Dendritic cell treated with granulocyte-macrophage colony-stimulating factor and Interleukin-4, amounts not matched to agents 40 ng/mL and 50 ng/mL, for 4 days (primary cell): ENCODE measurements around the gene SOX13.

Experiments
- H3K27ac Mint-ChIP-seq: one replicate; pipeline ENCODE4 v1.8.0; 2022; ENCODE audit warnings: mild to moderate bottlenecking, mixed read lengths
- H3K27me3 Mint-ChIP-seq: one replicate; pipeline ENCODE4 v1.8.0; 2022; ENCODE audit warnings: mild to moderate bottlenecking, mixed read lengths
- H3K36me3 Mint-ChIP-seq: one replicate; pipeline ENCODE4 v1.8.0; 2022; ENCODE audit warnings: low read depth, mixed read lengths
- H3K4me1 Mint-ChIP-seq: one replicate; pipeline ENCODE4 v1.8.0; 2022; ENCODE audit warnings: low read depth, mixed read lengths
- H3K4me3 Mint-ChIP-seq: one replicate; pipeline ENCODE4 v1.8.0; 2022; ENCODE audit warnings: mild to moderate bottlenecking, moderate library complexity, mixed read lengths
- H3K9me3 Mint-ChIP-seq: one replicate; pipeline ENCODE4 v1.8.0; 2022; ENCODE audit warnings: mixed read lengths
- intact Hi-C: fragments of 100-400 bp; cut with micrococcal nuclease; formaldehyde crosslinking; loops from one replicate; pipeline ENCODE4 v1.15.0; 2022

Gene SOX13

DNA sequence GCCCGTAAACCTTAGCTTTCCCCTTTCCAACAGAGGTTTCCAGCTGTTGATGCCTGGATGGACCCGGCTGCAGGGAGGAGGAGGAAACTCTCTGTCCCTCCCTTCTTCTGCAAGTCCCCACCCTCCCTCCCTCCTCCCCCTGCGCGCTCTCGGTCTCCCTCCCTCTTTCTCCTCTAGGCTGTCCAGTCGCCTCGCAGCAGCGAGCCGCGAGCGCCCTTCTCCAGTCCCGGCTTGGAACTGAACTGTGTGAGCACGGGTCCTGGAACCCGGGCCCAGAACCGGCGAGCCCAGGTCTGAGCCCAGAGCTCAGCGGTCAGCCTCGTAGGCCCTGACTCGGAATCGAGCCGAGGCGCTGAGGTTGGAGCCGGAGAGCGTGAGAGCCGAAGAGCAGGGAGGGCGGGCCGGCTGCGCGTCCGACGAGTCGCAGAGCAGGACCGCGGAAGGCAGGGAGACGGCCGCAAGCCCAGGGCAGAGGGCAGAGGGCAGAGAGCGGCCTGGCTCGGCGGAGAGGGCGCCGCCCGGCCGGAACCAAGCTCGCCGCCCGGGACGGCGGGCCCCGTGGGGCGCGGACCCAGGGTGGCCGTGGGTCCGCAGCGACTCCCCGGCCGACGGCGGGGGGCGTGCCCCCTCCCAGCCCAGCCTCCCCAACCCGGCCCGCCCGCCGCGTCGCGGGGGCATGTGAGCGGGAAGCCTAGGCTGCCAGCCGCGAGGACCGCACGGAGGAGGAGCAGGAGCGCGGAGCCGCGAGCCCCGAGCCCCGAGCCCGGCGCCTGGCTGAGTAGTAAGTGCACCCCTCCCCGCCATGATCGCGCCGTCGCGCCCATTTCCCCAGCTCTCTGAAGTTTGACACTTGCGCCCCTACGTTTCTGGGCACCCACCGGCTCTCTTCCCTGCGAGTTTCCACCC is at the start of gene SOX13:
Gene SOX13 (plus strand): TSS at position 185 of the 906 bp plus-strand sequence. CDS start 39,801 bp downstream, outside the sequence.
- H3K36me3 Mint-ChIP-seq = no peaks in the 10 kb centered on the region
- no peak within 1 kb of the TSS for H3K27ac Mint-ChIP-seq
- peak within 1 kb of the TSS; percentile 89 for H3K4me3 Mint-ChIP-seq
- no peaks in the 10 kb centered on the region for H3K9me3 Mint-ChIP-seq
- peaks cover 25% of the 10 kb centered on the region for H3K4me1 Mint-ChIP-seq
- H3K27me3 Mint-ChIP-seq = peaks cover 85% of the 10 kb centered on the region
- intact Hi-C loops = no loop called here

DNA sequence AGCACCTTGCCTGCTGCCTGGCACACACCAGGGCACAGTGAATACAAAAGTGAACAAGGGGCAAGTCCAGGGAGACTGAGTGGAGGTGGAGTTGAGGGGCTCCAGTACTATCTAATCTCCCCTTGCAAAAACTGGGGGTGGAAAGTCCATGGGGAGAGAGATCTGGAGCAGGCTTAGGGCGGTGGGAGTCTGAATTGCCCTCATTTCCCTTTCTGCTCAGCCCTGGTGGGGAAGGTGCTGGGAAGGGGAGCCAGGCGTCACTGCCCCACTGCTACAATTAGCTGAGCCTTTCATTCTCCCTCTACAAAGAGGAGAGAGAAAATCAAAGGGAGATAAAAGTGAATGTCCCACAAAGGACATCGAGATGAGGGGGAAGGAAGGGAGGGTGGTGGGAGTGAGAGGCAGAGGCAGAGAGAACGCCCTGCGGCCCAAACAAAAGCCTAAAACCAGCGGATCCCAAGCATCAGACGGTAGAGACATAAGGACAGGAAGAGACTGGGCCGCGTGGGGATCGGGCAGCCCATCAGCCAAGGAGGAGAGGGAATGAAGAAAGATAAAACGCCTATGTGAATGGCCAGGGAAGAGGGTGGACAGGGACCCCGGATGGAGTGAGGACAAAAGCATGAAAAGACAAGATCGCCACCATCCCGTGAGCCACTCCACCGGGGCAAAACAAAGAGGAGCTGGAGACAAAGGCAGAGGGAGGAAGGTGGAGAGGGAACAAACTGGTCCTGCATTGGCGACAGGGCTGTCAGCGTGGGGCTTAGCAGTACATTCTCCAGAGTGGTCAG is 46.8 kb upstream of the SOX13 start:
- no peaks in the 10 kb centered on the region for H3K36me3 Mint-ChIP-seq
- intact Hi-C loops = no loop called here

DNA sequence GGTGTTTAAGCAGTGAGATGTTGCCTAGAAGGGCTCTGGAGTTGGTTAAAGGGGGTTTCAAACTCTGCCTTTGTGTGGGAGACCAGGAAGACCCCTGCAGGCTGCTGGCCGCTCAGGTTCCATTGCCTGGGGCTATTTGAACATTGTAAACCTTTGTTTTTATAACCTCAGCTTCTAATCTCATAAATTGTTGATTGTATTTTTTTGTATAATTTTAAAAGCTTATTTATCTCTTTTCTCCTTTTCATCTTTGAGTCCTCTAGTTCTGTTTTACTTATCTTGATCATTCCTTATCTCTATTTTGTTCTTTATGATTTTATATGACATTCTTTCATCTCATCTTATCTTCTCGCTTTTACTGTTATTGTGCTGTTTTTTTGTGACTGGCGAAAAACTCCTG is 45.5 kb upstream of the SOX13 start:
- Mint-ChIP-seq H3K4me3 (no peak overlapping the region), H3K9me3 (no peaks in the 10 kb centered on the region), H3K27ac (no peak overlapping the region), H3K4me1 (no peaks in the 10 kb centered on the region), H3K36me3 (no peaks in the 10 kb centered on the region), H3K27me3 (peaks cover 21% of the 10 kb centered on the region)
- intact Hi-C loops = no loop called here

More for the DNA sequence above, 46.8 kb upstream of the SOX13 start:
- no peaks in the 10 kb centered on the region for H3K4me1 Mint-ChIP-seq
- H3K27me3 Mint-ChIP-seq = peaks cover 19% of the 10 kb centered on the region
- no peak overlapping the region for H3K4me3 Mint-ChIP-seq
- H3K9me3 Mint-ChIP-seq = no peaks in the 10 kb centered on the region
- no peak overlapping the region for H3K27ac Mint-ChIP-seq

DNA sequence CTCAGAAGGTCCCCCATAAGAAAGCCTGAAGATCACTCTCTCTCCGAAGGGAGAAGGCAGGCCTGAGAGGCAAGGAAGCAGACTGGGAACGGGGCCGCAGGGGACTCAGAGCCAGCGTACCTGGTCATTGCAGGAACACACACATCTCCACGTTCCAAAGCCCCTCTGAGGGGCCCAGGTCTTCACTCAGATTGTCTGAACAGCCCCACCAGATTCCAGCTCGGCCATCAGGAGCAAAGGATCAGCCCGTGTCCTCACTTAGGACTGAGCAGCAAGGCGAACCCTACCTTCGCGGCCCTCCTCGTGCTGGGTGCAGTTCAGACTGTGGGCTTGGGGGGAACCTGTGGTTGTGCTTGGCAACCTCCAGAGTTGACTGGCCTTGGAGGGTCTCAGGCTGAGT is 43.9 kb upstream of the SOX13 start:
- Mint-ChIP-seq H3K36me3 (no peaks in the 10 kb centered on the region), H3K27ac (no peak overlapping the region), H3K9me3 (no peaks in the 10 kb centered on the region), H3K4me1 (no peaks in the 10 kb centered on the region), H3K4me3 (no peak overlapping the region), H3K27me3 (peaks cover 19% of the 10 kb centered on the region)
- intact Hi-C loops = no loop called here

DNA sequence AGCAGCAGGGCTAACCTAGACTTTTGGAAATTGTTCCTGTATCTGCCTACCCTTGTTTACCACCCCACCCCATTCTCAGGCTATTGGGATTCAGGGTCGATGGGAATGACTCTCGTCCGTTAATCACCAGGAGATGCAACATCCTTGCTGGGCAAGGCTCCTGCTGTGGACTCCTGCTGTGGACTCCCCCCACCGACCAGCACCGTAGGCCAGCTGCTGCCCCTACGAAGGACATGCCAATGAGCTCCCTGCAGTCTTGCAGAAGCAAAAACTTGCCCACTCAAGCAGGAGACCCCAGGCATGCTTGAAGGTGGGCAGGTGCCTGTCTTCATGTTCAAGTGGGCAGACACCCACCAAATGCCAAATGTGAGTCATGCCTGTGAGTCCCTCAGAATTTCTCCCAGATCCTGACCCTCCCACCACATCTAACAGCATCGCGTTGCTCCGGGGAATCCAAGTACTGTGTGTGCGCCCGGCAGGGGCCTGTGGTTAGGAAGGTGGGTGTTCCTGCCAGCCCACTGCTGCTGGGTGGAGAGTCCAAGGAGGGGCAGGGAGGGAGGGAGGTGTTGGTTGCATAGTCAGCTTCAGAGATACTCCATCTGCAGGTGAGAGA is 41.7 kb upstream of the SOX13 start:
- no peaks in the 10 kb centered on the region for H3K4me1 Mint-ChIP-seq
- intact Hi-C loops = no loop called here
- no peaks in the 10 kb centered on the region for H3K9me3 Mint-ChIP-seq
- no peak overlapping the region for H3K27ac Mint-ChIP-seq
- peaks cover 6% of the 10 kb centered on the region for H3K27me3 Mint-ChIP-seq
- H3K36me3 Mint-ChIP-seq = no peaks in the 10 kb centered on the region
- no peak overlapping the region for H3K4me3 Mint-ChIP-seq

DNA sequence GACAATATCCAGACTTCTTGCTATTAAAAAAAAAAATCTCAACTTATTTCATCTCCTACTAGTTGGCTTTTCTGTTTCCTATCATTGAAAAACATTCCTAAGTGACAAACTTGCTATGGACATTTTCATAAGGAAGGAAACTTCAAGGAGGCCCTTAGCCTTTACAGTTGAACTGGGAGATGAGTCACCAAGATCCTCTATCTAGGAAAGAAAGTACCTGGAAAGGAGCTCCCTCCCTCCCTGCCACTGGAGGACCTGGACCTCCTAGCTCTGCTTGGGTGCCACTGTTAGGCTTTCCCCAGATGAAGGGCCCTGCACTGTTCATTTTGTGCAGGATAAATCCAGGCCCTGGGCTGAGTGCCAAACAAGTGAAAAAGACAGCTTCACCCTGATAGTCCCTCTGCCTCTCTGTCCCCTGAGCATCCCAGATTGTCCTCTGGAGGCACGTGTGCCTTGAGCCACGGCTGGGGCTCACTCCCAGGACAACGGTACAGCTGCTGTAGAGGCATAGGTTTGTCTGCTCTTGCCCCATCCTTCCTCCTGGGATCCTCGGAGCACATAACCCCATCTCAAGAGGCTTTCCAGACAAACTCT is 40.2 kb upstream of the SOX13 start:
- intact Hi-C loops = no loop called here
- Mint-ChIP-seq H3K9me3 (no peaks in the 10 kb centered on the region), H3K27ac (no peak overlapping the region), H3K27me3 (peaks cover 2% of the 10 kb centered on the region), H3K36me3 (no peaks in the 10 kb centered on the region), H3K4me3 (no peak overlapping the region), H3K4me1 (no peaks in the 10 kb centered on the region)

DNA sequence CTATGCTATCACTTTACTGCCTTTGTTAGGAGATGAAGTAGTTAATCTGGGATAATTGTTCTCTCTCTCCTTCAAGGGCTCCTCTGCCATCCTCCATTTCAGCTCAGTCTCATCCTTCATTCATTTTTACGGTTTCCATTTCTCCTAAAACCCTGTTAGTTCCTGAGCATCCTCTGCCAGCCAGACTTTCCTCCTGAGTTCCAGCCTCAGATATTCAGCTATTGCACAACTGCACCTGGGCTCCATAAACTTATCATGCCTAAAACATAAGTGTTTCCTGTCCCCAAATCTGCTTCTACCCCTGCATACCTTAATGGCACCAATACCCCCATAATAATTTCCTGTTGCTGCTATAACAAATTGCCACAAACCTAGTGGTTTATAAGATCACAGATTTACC is 39.6 kb upstream of the SOX13 start:
- no peaks in the 10 kb centered on the region for H3K9me3 Mint-ChIP-seq
- H3K27ac Mint-ChIP-seq = no peak overlapping the region
- H3K4me1 Mint-ChIP-seq = no peaks in the 10 kb centered on the region
- no peaks in the 10 kb centered on the region for H3K36me3 Mint-ChIP-seq
- intact Hi-C loops = no loop called here
- H3K27me3 Mint-ChIP-seq = peaks cover 2% of the 10 kb centered on the region
- no peak overlapping the region for H3K4me3 Mint-ChIP-seq

DNA sequence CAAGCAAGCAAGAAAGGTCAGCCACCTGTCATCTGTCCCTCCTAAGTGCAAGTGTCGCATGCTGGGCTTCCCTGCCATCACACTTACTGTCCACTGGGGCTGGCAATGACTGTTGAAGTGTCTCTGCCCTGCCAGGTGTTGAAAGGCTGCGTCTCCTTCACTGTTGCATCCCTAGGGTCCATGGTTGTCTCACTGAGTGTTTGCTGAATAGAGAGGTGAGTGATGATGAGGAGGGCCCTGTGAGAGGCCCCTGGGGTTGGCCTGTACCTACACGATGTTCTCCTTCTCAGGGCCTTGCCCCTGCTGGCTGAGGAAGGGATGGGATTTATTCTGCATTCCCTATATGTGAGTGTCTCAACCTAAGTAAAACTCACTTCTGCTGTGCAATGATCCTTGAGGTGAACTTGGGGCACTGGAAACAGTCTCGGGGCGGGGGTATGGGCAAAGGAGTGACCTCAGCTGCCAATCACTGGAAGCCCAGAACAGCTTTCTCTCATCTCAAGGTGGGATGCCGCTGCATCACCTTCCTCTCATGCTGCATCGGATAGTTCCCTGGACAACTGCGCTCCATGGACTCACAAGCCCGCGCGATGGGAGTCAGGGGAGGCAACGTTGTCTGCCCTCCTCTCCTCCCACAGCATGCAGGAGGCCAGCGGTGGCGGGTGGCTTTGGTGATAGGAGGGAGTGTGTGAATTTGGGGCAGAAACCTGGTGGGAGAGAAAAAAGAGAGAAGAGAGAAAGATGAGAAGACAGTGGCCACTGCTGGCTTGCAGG is 35.8 kb upstream of the SOX13 start:
- intact Hi-C loops = no loop called here
- Mint-ChIP-seq H3K27me3 (no peaks in the 10 kb centered on the region), H3K4me1 (no peaks in the 10 kb centered on the region), H3K9me3 (no peaks in the 10 kb centered on the region), H3K36me3 (no peaks in the 10 kb centered on the region), H3K27ac (no peak overlapping the region), H3K4me3 (no peak overlapping the region)

DNA sequence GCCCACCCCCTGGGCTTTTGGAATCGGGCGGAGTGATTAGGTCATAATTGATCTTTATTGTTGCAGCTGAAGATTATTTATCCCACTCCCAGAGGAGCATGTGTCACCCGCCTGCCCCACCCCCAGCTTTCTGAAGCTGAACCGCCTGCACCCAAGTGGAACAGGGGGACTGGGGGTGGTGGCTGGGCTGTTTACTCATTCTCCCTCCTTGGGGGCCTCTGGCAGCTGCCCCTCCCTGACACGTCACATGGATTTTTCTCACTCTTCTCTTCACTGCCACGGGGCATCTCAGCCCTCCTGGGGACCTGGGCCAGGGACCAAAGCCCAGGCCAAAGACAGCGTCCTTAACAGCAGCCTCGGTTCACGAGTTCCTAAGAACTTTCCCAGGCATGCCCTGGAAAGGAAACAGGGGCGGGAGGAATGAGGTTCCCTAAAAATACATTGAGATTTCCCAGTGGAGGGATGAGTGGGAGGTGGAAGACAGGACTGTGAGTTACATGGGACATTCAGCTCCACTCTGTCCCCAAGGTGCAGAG is 31.6 kb upstream of the SOX13 start:
- no peak overlapping the region for H3K27ac Mint-ChIP-seq
- H3K27me3 Mint-ChIP-seq = no peaks in the 10 kb centered on the region
- no peaks in the 10 kb centered on the region for H3K4me1 Mint-ChIP-seq
- no peaks in the 10 kb centered on the region for H3K36me3 Mint-ChIP-seq
- intact Hi-C loops = no loop called here
- H3K4me3 Mint-ChIP-seq = no peak overlapping the region
- H3K9me3 Mint-ChIP-seq = no peaks in the 10 kb centered on the region

DNA sequence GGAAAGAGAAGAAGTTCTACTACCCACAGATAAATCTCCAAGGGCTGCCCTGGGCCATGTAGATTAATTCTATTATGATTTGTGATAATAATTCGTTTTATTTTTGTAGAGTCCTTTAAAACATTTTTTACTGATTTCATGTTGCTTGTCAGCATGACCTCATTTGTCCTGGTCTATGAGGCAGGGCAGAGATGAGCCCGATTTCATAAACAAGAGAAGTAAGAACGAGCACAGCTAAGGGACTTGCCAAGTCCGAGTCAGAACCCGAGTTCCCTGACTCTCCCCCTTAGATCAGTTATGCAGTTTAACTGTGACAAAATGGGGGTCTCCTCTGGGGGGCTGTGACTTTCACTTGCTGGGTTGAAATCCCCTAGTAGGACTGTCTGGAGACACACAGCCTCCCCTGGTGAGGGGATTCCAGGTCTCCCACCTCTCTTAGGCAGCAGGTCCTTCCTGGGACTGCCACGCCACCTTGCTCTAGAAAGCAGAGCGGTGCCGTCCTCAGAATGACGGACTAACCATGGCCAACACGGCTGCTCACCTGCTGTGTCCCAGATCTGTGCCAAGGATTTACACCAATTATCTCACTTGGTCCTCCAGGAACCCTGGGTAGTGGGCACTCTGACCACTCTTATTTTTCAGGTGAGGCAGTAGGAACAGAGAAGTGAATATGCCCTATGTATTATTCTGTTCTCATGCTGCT is 31.0 kb upstream of the SOX13 start:
- H3K4me1 Mint-ChIP-seq = no peaks in the 10 kb centered on the region

DNA sequence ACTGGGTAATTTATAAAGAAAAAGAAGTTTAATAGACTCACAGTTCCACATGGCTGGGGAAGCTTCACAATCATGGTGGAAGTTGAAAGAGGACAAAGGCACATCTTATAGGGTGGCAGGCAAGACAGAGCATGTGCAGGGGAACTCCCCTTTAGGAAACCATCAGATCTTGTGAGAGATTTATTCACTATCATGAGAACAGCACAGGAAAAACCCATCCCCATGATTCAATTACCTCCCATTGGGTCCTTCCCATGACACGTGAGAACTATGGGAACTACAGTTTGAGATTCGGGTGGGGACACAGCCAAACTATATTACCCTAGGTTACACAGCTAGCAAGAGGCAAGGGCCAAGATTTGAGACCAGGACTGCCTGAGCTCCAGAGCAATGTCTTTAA is 30.4 kb upstream of the SOX13 start:
- no peak overlapping the region for H3K4me3 Mint-ChIP-seq
- intact Hi-C loops = no loop called here

More for the DNA sequence above, 31.0 kb upstream of the SOX13 start:
- intact Hi-C loops = no loop called here
- Mint-ChIP-seq H3K9me3 (no peaks in the 10 kb centered on the region), H3K27ac (no peak overlapping the region), H3K27me3 (no peaks in the 10 kb centered on the region), H3K4me3 (no peak overlapping the region), H3K36me3 (no peaks in the 10 kb centered on the region)

DNA sequence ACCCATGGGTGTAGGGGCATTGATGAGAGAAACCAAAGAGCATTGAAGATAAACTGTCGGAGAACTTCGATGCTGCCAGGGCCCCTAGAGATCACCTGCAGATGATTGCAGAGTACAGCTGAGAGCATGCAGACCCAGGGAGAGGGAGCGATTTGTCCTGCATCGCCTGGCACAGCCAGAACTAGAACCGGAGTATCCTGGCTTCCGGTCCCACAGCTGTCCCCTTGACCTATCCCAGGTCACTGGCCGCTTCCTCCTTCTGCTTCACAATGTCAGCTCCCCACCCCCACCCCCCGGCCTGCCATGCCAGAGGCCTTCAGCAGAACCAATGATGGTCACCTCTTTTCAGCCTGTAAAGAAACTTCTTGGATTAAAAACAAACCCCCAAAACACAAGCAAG is 29.2 kb upstream of the SOX13 start:
- no peaks in the 10 kb centered on the region for H3K4me1 Mint-ChIP-seq
- intact Hi-C loops = no loop called here
- no peaks in the 10 kb centered on the region for H3K9me3 Mint-ChIP-seq
- no peaks in the 10 kb centered on the region for H3K27me3 Mint-ChIP-seq
- H3K27ac Mint-ChIP-seq = no peak overlapping the region
- H3K4me3 Mint-ChIP-seq = no peak overlapping the region
- no peaks in the 10 kb centered on the region for H3K36me3 Mint-ChIP-seq

More for the DNA sequence above, 30.4 kb upstream of the SOX13 start:
- Mint-ChIP-seq H3K27me3 (no peaks in the 10 kb centered on the region), H3K27ac (no peak overlapping the region), H3K36me3 (no peaks in the 10 kb centered on the region), H3K9me3 (no peaks in the 10 kb centered on the region), H3K4me1 (no peaks in the 10 kb centered on the region)
